HepG2 (cell line): Measurements from ENCODE around the gene MAT2A. TPM values are rescaled to one million over a fixed set of nuclear protein-coding genes. Genes with fewer than 3 reads are reported as not detected.

ENCODE experiments used
- CHD4 ChIP-seq: fragments of 200-600 bp; sonication (generic); IDR thresholded peaks from 2 replicates; pipeline ENCODE4 v1.7.0; 2017; ENCODE audit warnings: mild to moderate bottlenecking, low read length, borderline replicate concordance
- ESRRA ChIP-seq: sonication (generic); formaldehyde crosslinking; IDR thresholded peaks from 2 replicates; pipeline ENCODE4 v1.5.1; 2020; ENCODE audit warnings: mild to moderate bottlenecking, low read depth, missing genetic modification reagents
- HOXA9 ChIP-seq: sonication (generic); formaldehyde crosslinking; IDR thresholded peaks from 2 replicates; pipeline ENCODE4 v1.8.1; 2022; ENCODE audit warnings: missing genetic modification reagents, mild to moderate bottlenecking, moderate library complexity, borderline replicate concordance
- KLF16 ChIP-seq, 2 experiments: sonication (generic) in 1 of 2; formaldehyde crosslinking in 1 of 2; IDR thresholded peaks; 2 replicates each; pipeline versions ENCODE4 v1.6.1 to v1.8.0; 2016 to 2023; ENCODE audit warnings: missing genetic modification reagents in 2 of 2, missing compliant biosample characterization in 1 of 2
- MATR3 ChIP-seq: sonication (generic); formaldehyde crosslinking; IDR thresholded peaks from 2 replicates; pipeline ENCODE4 v1.4.0; 2020; ENCODE audit warnings: missing genetic modification reagents
- MBNL3 ChIP-seq: fragments of 250-450 bp; sonication (Bioruptor Pico); conservative IDR thresholded peaks from 2 replicates; pipeline ENCODE4 v1.8.0; 2022; ENCODE audit warnings: mild to moderate bottlenecking, inconsistent platforms
- MXD4 ChIP-seq: IDR thresholded peaks from 2 replicates; pipeline ENCODE4 v1.6.1; 2016; ENCODE audit warnings: mild to moderate bottlenecking, missing biosample characterization, missing genetic modification reagents
- NPAS2 ChIP-seq: sonication (generic); formaldehyde crosslinking; IDR thresholded peaks from 2 replicates; pipeline ENCODE4 v1.8.0; 2022; ENCODE audit warnings: mild to moderate bottlenecking, missing genetic modification reagents, borderline replicate concordance
- POLR2AphosphoS5 ChIP-seq: IDR thresholded peaks from 2 replicates; pipeline ENCODE4 v1.6.1; 2012; ENCODE audit warnings: low read depth, low read length
- RAD51 ChIP-seq: fragments of 450-650 bp; IDR thresholded peaks from 2 replicates; pipeline ENCODE4 v1.6.1; 2016; ENCODE audit warnings: borderline replicate concordance
- SCMH1 ChIP-seq: sonication (generic); formaldehyde crosslinking; IDR thresholded peaks from 2 replicates; pipeline ENCODE4 v1.9.0; 2021; ENCODE audit warnings: missing genetic modification reagents, mild to moderate bottlenecking, borderline replicate concordance
- TP53 ChIP-seq: sonication (generic); formaldehyde crosslinking; conservative IDR thresholded peaks from 2 replicates; pipeline ENCODE4 v1.4.0; 2020; ENCODE audit warnings: missing genetic modification reagents
- ZNF17 ChIP-seq: sonication (generic); formaldehyde crosslinking; IDR thresholded peaks from 2 replicates; pipeline ENCODE4 v1.5.0; 2020; ENCODE audit warnings: mild to moderate bottlenecking, missing genetic modification reagents
- ZNF296 ChIP-seq: sonication (generic); formaldehyde crosslinking; conservative IDR thresholded peaks from 2 replicates; pipeline ENCODE4 v1.5.0; 2020; ENCODE audit warnings: mild to moderate bottlenecking, missing genetic modification reagents
- ZNF329 ChIP-seq: sonication (generic); formaldehyde crosslinking; IDR thresholded peaks from 2 replicates; pipeline ENCODE4 v1.9.0; 2021; ENCODE audit warnings: low read depth, mild to moderate bottlenecking, missing genetic modification reagents
- ZNF558 ChIP-seq: sonication (generic); formaldehyde crosslinking; IDR thresholded peaks from 2 replicates; pipeline ENCODE4 v1.9.0; 2022; ENCODE audit warnings: mild to moderate bottlenecking, missing genetic modification reagents, borderline replicate concordance
- ZNF747 ChIP-seq: sonication (generic); formaldehyde crosslinking; IDR thresholded peaks from 2 replicates; pipeline ENCODE4 v1.8.1; 2023; ENCODE audit warnings: missing genetic modification reagents, mild to moderate bottlenecking, borderline replicate concordance
- ZSCAN31 ChIP-seq: sonication (generic); formaldehyde crosslinking; IDR thresholded peaks from 2 replicates; pipeline ENCODE4 v1.5.0; 2020; ENCODE audit warnings: low read depth, mild to moderate bottlenecking, missing genetic modification reagents
- polyA plus RNA-seq, 8 experiments: library from polyadenylated mRNA; depleted of rRNA in 3 of 8; stranded (reverse) in 7 of 8; unstranded in 1 of 8; fragments of >200 nt; fragmentation: Illumina TruSeq in 4 of 8; extraction: Trizol in 4 of 8; gene quantifications; 2 replicates each; pipeline versions ENCODE4 v1.2.1 to v1.2.3, GENCODE V29; 2011 to 2016; ENCODE audit warnings: low read depth in 4 of 8, missing spikeins in 1 of 8, mixed read lengths in 1 of 8; ENCODE audit not compliant: insufficient read depth in 1 of 8
- total RNA-seq, 5 experiments: library from RNA; depleted of rRNA; stranded (reverse); fragments of >200 nt; fragmentation: Illumina TruSeq; extraction: Trizol; gene quantifications; 2 replicates each; pipeline ENCODE4 v1.2.3, GENCODE V29; 2016; ENCODE audit warnings: low read depth in 1 of 5
- TF ChIP-seq, protein P1 (sequence below): sonication (generic); formaldehyde crosslinking; IDR thresholded peaks from 2 replicates; pipeline ENCODE4 v1.5.0; 2020; ENCODE audit warnings: missing genetic modification reagents, mild to moderate bottlenecking, borderline replicate concordance
- TF ChIP-seq, protein P2 (sequence below): sonication (generic); formaldehyde crosslinking; IDR thresholded peaks from 2 replicates; pipeline ENCODE4 v1.4.0; 2020; ENCODE audit warnings: mild to moderate bottlenecking, missing genetic modification reagents
- TF ChIP-seq, protein P3 (sequence below): IDR thresholded peaks from 2 replicates; pipeline ENCODE4 v1.6.1; 2012; ENCODE audit warnings: low read depth, low read length, improper control_type of control experiment
- TF ChIP-seq, protein P4 (sequence below): sonication (generic); formaldehyde crosslinking; IDR thresholded peaks from 2 replicates; pipeline ENCODE4 v1.8.1; 2023; ENCODE audit warnings: mild to moderate bottlenecking, missing genetic modification reagents

The MAT2A gene
- total and polyA plus RNA-seq, 2 of the 13 experiments (the other 11 are each of a cell fraction or from before 2014, with no cell fraction given) = 155 to 331 TPM

DNA sequence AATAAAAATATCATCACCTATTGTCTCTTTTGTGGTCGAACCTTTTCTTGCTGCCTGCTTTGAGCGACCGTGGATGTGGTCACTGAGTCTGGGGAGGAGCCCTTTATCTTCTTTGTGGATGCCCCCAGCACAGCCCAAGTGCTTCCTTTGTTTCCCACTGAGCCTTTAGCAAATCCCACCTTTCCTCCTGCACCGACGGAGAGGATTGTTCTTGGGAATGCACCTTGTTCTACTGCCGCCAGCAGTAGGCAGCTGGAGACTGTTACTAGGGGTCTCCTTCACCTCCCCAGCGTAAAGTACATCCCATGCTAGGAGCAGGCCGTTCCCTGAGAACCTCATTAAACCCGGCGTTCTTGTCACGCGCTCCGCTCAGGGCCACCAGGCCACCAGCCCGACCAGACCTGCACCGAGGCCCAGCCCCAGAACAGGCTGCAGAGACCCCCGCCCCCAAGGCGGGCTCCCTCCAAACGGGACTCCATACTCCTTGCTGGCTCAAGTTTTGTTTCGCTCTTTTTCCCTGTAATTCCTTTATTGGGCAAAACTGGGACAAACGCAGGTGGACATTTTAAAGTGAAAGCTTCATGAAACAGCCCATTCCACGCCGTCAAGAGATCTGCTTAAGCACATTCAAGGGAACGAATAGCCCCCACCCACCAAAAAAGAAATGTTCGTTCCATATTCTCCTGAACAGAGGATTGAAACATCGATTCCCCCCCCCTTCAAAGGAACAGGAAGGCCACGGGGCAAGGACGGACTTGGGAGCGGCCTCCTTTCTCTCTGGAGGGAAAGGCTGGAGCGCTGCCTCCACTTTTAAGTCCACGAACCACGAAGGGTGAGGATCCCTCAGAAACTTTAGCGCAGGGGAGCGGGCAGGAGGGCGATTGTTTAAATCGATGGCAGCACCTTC, 1.1 kb upstream of the MAT2A start (continued):
- TF ChIP-seq ZNF17 (CRISPR knock-in tag) (no peak), MBNL3 (CRISPR knock-in tag) (no peak), ZNF558 (CRISPR knock-in tag) (no peak), HOXA9 (CRISPR knock-in tag) (no peak; the same call in 1 of the 2 replicates), MATR3 (no peak), MXD4 (CRISPR knock-in tag) (no peak; the same call in 1 of the 2 replicates), ZNF747 (CRISPR knock-in tag) (peak; percentile 33; the same call in 1 of the 2 replicates), ZSCAN31 (CRISPR knock-in tag) (peak; percentile 25; the same call in 1 of the 2 replicates), ZNF296 (CRISPR knock-in tag) (no peak), SCMH1 (no peak), NPAS2 (CRISPR knock-in tag) (no peak), ESRRA (CRISPR knock-in tag) (peak; percentile 51; the same call in 1 of the 2 replicates), POLR2AphosphoS5 (peak; percentile 86), TP53 (CRISPR knock-in tag) (no peak), CHD4 (no peak), RAD51 (no peak), KLF16 (CRISPR knock-in tag; IDR thresholded peaks at IDR 0.05) (0 out of 4 replicates have a peak, but pooled peaks of 1 of the 2 experiments have one; percentile 54), ZNF329 (CRISPR knock-in tag) (no peak)
- TF ChIP-seq, protein P1, sequence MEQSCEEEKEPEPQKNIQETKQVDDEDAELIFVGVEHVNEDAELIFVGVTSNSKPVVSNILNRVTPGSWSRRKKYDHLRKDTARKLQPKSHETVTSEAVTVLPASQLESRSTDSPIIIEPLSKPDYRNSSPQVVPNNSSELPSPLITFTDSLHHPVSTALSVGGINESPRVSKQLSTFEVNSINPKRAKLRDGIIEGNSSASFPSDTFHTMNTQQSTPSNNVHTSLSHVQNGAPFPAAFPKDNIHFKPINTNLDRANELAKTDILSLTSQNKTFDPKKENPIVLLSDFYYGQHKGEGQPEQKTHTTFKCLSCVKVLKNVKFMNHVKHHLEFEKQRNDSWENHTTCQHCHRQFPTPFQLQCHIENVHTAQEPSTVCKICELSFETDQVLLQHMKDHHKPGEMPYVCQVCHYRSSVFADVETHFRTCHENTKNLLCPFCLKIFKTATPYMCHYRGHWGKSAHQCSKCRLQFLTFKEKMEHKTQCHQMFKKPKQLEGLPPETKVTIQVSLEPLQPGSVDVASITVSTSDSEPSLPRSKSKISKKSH (CRISPR knock-in tag) = no peak
- TF ChIP-seq, protein P2, sequence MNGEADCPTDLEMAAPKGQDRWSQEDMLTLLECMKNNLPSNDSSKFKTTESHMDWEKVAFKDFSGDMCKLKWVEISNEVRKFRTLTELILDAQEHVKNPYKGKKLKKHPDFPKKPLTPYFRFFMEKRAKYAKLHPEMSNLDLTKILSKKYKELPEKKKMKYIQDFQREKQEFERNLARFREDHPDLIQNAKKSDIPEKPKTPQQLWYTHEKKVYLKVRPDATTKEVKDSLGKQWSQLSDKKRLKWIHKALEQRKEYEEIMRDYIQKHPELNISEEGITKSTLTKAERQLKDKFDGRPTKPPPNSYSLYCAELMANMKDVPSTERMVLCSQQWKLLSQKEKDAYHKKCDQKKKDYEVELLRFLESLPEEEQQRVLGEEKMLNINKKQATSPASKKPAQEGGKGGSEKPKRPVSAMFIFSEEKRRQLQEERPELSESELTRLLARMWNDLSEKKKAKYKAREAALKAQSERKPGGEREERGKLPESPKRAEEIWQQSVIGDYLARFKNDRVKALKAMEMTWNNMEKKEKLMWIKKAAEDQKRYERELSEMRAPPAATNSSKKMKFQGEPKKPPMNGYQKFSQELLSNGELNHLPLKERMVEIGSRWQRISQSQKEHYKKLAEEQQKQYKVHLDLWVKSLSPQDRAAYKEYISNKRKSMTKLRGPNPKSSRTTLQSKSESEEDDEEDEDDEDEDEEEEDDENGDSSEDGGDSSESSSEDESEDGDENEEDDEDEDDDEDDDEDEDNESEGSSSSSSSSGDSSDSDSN = peak; percentile 34
- TF ChIP-seq, protein P3, sequence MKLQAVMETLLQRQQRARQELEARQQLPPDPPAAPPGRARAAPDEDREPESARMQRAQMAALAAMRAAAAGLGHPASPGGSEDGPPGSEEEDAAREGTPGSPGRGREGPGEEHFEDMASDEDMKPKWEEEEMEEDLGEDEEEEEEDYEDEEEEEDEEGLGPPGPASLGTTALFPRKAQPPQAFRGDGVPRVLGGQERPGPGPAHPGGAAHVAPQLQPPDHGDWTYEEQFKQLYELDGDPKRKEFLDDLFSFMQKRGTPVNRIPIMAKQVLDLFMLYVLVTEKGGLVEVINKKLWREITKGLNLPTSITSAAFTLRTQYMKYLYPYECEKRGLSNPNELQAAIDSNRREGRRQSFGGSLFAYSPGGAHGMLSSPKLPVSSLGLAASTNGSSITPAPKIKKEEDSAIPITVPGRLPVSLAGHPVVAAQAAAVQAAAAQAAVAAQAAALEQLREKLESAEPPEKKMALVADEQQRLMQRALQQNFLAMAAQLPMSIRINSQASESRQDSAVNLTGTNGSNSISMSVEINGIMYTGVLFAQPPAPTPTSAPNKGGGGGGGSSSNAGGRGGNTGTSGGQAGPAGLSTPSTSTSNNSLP = no peak
- TF ChIP-seq, protein P4, sequence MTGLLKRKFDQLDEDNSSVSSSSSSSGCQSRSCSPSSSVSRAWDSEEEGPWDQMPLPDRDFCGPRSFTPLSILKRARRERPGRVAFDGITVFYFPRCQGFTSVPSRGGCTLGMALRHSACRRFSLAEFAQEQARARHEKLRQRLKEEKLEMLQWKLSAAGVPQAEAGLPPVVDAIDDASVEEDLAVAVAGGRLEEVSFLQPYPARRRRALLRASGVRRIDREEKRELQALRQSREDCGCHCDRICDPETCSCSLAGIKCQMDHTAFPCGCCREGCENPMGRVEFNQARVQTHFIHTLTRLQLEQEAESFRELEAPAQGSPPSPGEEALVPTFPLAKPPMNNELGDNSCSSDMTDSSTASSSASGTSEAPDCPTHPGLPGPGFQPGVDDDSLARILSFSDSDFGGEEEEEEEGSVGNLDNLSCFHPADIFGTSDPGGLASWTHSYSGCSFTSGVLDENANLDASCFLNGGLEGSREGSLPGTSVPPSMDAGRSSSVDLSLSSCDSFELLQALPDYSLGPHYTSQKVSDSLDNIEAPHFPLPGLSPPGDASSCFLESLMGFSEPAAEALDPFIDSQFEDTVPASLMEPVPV (CRISPR knock-in tag) = no peak; the same call in 1 of the 2 replicates
